ENCODE results near the gene CHPF2. TPM values are rescaled to one million over a fixed set of nuclear protein-coding genes. Genes with fewer than 3 reads are reported as not detected.
A peak's percentile ranks its signal among the peaks of the same experiment; 100 is the strongest.

The CHPF2 gene
- total and polyA plus RNA-seq, 2 experiments from 2014 or later, result 48.0 to 120 TPM

DNA sequence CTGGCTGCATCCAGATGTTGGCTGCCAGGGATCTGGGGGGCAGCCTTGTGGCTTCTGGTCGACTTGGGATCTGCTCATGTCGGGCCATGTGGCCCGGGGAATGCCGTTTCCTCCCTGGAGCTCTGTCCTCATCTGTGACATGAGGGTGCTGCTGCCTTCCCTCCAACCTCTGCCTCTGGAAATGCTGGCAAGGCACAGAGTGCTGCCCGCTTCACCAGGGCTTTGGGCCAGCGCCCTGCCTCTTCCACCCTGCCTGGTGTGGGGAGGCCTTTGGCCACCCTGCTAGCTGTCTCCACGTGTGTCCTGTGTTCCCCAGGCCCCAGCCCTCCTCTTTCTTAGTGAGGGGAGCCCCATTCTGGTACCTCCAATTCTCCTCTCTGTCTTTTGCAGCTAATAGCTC lies 22.0 kb downstream of the CHPF2 start:
- in situ Hi-C loops (cut with MboI), result no loop called here
- no peaks in the 10 kb centered on the region; the same call in 1 of the 2 replicates for H3F3A ChIP-seq (ENCODE audit: insufficient read depth)
- no peaks in the 10 kb centered on the region for H3K36me3 ChIP-seq (ENCODE audit: low read depth)
- DNase-seq, result no peak
- WGBS, 2 experiments (ENCODE audit: low coverage in 1 of 2, low lambda C conversion rate in 2 of 2, missing lambda C conversion rate in 2 of 2), result 71 to 75% methylated on average over 7 of the region's 7 CpGs
- peaks cover 13% of the 10 kb centered on the region; the same call in 1 of the 2 replicates for H3K4me1 ChIP-seq (ENCODE audit: insufficient read depth)
- H3K9me3 ChIP-seq (ENCODE audit: low read depth), result no peaks in the 10 kb centered on the region
- TF ChIP-seq EZH2 (IDR thresholded peaks at IDR 0.05; ENCODE audit: insufficient read depth, poor library complexity, severe bottlenecking) (no peak), EZH2phosphoT487 (IDR thresholded peaks at IDR 0.05; ENCODE audit: insufficient read depth, low read depth) (no peak)
- H3K4me3 ChIP-seq, result no peak overlapping the region
- no peaks in the 10 kb centered on the region for H3K79me2 ChIP-seq (ENCODE audit: insufficient read depth)
- H3K9ac ChIP-seq, result no peak overlapping the region
- H3K9me2 ChIP-seq (ENCODE audit: insufficient read depth), result no peaks in the 10 kb centered on the region
- H4K20me1 ChIP-seq (ENCODE audit: insufficient read depth), result no peaks in the 10 kb centered on the region
- H3K4me2 ChIP-seq (ENCODE audit: unreplicated experiment), result no peak overlapping the region
- no peak overlapping the region for H2AFZ ChIP-seq
- no peak overlapping the region for H3K27ac ChIP-seq
- H3K27me3 ChIP-seq (replicated peaks; ENCODE audit: insufficient read depth), result peaks cover 5% of the 10 kb centered on the region

DNA sequence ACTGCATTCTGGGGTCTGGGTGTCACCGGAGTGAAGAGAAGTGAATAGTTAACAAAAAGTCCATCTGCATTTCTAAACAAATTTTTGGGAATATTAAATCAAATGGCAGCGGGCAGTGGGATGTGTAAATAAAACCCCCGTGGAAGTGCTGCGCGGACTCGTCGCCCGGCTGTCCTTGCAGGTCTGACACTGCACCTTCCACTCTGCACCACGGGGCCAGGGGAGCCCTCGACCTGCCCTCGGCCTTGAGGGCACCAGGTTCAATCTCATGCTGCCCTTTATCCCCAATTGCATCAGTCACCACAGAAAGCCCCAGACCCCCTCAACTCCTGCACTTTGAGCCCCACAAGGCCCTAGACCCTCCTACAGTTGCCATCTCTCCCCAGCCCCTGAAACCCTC lies 22.6 kb downstream of the CHPF2 start:
- no peak for DNase-seq
- no peak overlapping the region for H3K4me3 ChIP-seq
- 87 to 90% methylated on average over 10 to 11 of the region's 11 CpGs for WGBS, 2 experiments (ENCODE audit: low coverage in 1 of 2, low lambda C conversion rate in 2 of 2, missing lambda C conversion rate in 2 of 2)
- H3K9me2 ChIP-seq (ENCODE audit: insufficient read depth), result no peaks in the 10 kb centered on the region
- in situ Hi-C loops (cut with MboI), result no loop called here
- H4K20me1 ChIP-seq (ENCODE audit: insufficient read depth), result no peaks in the 10 kb centered on the region
- no peaks in the 10 kb centered on the region for H3F3A ChIP-seq (ENCODE audit: insufficient read depth)
- no peak for TF ChIP-seq EZH2 (IDR thresholded peaks at IDR 0.05; ENCODE audit: insufficient read depth, poor library complexity, severe bottlenecking)
- TF ChIP-seq EZH2phosphoT487 (IDR thresholded peaks at IDR 0.05; ENCODE audit: insufficient read depth, low read depth), result no peak
- H3K9ac ChIP-seq, result no peak overlapping the region
- H2AFZ ChIP-seq, result no peak overlapping the region
- H3K4me1 ChIP-seq (ENCODE audit: insufficient read depth), result 0 out of 2 replicates have a peak, but pooled peaks cover 7% of the 10 kb centered on the region
- no peak overlapping the region for H3K4me2 ChIP-seq (ENCODE audit: unreplicated experiment)
- H3K9me3 ChIP-seq (ENCODE audit: low read depth), result no peaks in the 10 kb centered on the region
- no peaks in the 10 kb centered on the region for H3K36me3 ChIP-seq (ENCODE audit: low read depth)
- H3K79me2 ChIP-seq (ENCODE audit: insufficient read depth), result no peaks in the 10 kb centered on the region
- no peak overlapping the region for H3K27ac ChIP-seq
- peaks cover 8% of the 10 kb centered on the region for H3K27me3 ChIP-seq (replicated peaks; ENCODE audit: insufficient read depth)

DNA sequence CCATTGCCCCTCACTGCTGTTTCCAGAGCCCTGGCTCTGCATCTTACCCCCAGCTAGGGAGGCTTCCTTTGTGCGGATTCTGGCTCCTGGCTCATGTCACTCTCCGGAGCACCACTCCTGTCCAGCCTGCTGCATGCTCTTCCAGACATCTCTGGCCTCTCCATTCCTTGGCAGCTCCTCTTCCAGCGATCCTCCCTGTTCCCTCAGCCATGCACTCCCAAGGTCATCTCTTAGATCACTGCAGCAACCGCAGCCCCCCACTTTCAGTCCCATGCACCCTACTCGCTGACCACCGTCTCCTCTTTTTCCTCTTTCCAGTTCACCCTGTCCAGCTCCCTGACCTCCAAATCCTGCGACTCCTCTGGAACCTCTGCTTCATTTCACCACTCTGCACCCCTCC lies 23.1 kb downstream of the CHPF2 start:
- H3K9me3 ChIP-seq (ENCODE audit: low read depth), result no peaks in the 10 kb centered on the region
- H4K20me1 ChIP-seq (ENCODE audit: insufficient read depth), result no peaks in the 10 kb centered on the region
- H2AFZ ChIP-seq, result no peak overlapping the region
- DNase-seq, result no peak
- H3K36me3 ChIP-seq (ENCODE audit: low read depth), result no peaks in the 10 kb centered on the region
- H3F3A ChIP-seq (ENCODE audit: insufficient read depth), result no peaks in the 10 kb centered on the region
- H3K9ac ChIP-seq, result no peak overlapping the region
- TF ChIP-seq EZH2phosphoT487 (IDR thresholded peaks at IDR 0.05; ENCODE audit: insufficient read depth, low read depth), result no peak
- TF ChIP-seq EZH2 (IDR thresholded peaks at IDR 0.05; ENCODE audit: insufficient read depth, poor library complexity, severe bottlenecking), result no peak
- H3K4me2 ChIP-seq (ENCODE audit: unreplicated experiment), result no peak overlapping the region
- no peaks in the 10 kb centered on the region for H3K79me2 ChIP-seq (ENCODE audit: insufficient read depth)
- H3K9me2 ChIP-seq (ENCODE audit: insufficient read depth), result no peaks in the 10 kb centered on the region
- no peak overlapping the region for H3K27ac ChIP-seq
- no peak overlapping the region for H3K4me3 ChIP-seq
- in situ Hi-C loops (cut with MboI), result no loop called here
- H3K4me1 ChIP-seq (ENCODE audit: insufficient read depth), result 0 out of 2 replicates have a peak, but pooled peaks cover 4% of the 10 kb centered on the region
- peaks cover 11% of the 10 kb centered on the region for H3K27me3 ChIP-seq (replicated peaks; ENCODE audit: insufficient read depth)
- 78 to 84% methylated on average over 7 of the region's 7 CpGs for WGBS, 2 experiments (ENCODE audit: low coverage in 1 of 2, low lambda C conversion rate in 2 of 2, missing lambda C conversion rate in 2 of 2)

DNA sequence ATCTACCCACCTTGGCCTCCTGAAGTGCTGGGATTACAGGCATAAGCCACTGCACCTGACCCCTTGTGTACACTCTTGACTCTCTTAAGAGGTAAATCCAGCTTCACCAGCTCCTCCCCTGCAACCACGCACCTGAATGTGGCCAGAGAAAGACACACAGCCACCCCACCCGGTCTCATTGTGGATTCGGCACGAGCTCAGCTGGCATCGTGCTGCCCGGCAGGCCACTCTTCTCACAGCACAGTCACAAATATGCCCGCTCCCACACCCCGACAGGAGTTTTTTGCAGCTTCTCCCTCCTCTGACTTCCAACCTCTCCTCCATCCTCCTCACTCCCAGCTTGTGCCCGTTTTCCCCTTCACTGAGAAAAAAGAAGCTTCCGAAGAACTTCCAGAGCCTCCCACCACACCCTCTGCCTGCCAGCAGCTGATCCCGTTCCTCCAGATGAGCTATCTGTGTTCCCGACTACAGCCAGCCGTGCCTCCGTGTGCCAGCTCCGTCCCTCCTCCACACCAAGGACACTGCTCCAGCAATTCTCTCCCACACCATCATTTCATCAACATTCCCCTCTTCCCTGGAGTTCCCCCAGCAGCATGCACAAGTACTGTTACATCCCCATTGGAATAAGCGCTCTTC lies 24.2 kb downstream of the CHPF2 start:
- Histone ChIP-seq H3K4me3 (no peak overlapping the region), H3K79me2 (ENCODE audit: insufficient read depth) (no peaks in the 10 kb centered on the region), H3K4me1 (ENCODE audit: insufficient read depth) (0 out of 2 replicates have a peak, but pooled peaks cover 4% of the 10 kb centered on the region), H2AFZ (no peak overlapping the region), H3K9ac (no peak overlapping the region), H3K27me3 (replicated peaks; ENCODE audit: insufficient read depth) (peaks cover 22% of the 10 kb centered on the region), H3F3A (ENCODE audit: insufficient read depth) (no peaks in the 10 kb centered on the region), H3K9me3 (ENCODE audit: low read depth) (no peaks in the 10 kb centered on the region), H3K9me2 (ENCODE audit: insufficient read depth) (no peaks in the 10 kb centered on the region), H3K27ac (no peak overlapping the region), H4K20me1 (ENCODE audit: insufficient read depth) (no peaks in the 10 kb centered on the region), H3K36me3 (ENCODE audit: low read depth) (no peaks in the 10 kb centered on the region), H3K4me2 (ENCODE audit: unreplicated experiment) (no peak overlapping the region)
- TF ChIP-seq EZH2 (IDR thresholded peaks at IDR 0.05; ENCODE audit: insufficient read depth, poor library complexity, severe bottlenecking), result no peak
- no peak for TF ChIP-seq EZH2phosphoT487 (IDR thresholded peaks at IDR 0.05; ENCODE audit: insufficient read depth, low read depth)
- in situ Hi-C loops (cut with MboI), result no loop called here
- peak; percentile 42 for DNase-seq
- WGBS, 2 experiments (ENCODE audit: low coverage in 1 of 2, low lambda C conversion rate in 2 of 2, missing lambda C conversion rate in 2 of 2), result 6% methylated on average over 16 of the region's 16 CpGs
